ENCODE measurements around the gene IMP3.

- no peak for TF ChIP-seq ARNTL (CRISPR knock-in tag; IDR thresholded peaks at IDR 0.05; ENCODE audit: borderline replicate concordance, low read depth)
- TF ChIP-seq CSDC2 (CRISPR knock-in tag; IDR thresholded peaks at IDR 0.05) = no peak
- TF ChIP-seq ZNF70 (CRISPR knock-in tag; IDR thresholded peaks at IDR 0.05) = no peak
- TF ChIP-seq, protein P1, sequence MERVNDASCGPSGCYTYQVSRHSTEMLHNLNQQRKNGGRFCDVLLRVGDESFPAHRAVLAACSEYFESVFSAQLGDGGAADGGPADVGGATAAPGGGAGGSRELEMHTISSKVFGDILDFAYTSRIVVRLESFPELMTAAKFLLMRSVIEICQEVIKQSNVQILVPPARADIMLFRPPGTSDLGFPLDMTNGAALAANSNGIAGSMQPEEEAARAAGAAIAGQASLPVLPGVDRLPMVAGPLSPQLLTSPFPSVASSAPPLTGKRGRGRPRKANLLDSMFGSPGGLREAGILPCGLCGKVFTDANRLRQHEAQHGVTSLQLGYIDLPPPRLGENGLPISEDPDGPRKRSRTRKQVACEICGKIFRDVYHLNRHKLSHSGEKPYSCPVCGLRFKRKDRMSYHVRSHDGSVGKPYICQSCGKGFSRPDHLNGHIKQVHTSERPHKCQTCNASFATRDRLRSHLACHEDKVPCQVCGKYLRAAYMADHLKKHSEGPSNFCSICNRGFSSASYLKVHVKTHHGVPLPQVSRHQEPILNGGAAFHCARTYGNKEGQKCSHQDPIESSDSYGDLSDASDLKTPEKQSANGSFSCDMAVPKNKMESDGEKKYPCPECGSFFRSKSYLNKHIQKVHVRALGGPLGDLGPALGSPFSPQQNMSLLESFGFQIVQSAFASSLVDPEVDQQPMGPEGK (CRISPR knock-in tag; IDR thresholded peaks at IDR 0.05; ENCODE audit: borderline replicate concordance) = no peak
- TF ChIP-seq OSR1 (CRISPR knock-in tag; IDR thresholded peaks at IDR 0.05) = no peak
- TF ChIP-seq BACH2 (CRISPR knock-in tag; IDR thresholded peaks at IDR 0.05; ENCODE audit: borderline replicate concordance) = no peak
- TF ChIP-seq RARB (CRISPR knock-in tag; IDR thresholded peaks at IDR 0.05) = no peak
- TF ChIP-seq ZFP3 (CRISPR knock-in tag; IDR thresholded peaks at IDR 0.05) = no peak
- TF ChIP-seq, protein P2, sequence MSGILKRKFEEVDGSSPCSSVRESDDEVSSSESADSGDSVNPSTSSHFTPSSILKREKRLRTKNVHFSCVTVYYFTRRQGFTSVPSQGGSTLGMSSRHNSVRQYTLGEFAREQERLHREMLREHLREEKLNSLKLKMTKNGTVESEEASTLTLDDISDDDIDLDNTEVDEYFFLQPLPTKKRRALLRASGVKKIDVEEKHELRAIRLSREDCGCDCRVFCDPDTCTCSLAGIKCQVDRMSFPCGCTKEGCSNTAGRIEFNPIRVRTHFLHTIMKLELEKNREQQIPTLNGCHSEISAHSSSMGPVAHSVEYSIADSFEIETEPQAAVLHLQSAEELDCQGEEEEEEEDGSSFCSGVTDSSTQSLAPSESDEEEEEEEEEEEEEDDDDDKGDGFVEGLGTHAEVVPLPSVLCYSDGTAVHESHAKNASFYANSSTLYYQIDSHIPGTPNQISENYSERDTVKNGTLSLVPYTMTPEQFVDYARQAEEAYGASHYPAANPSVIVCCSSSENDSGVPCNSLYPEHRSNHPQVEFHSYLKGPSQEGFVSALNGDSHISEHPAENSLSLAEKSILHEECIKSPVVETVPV (CRISPR knock-in tag; IDR thresholded peaks at IDR 0.05) = no peak
- no peak for TF ChIP-seq GLIS3 (CRISPR knock-in tag; IDR thresholded peaks at IDR 0.05)
- no peak for TF ChIP-seq ZNF565 (CRISPR knock-in tag; conservative IDR thresholded peaks at IDR 0.05; ENCODE audit: low read depth)
- no peak for TF ChIP-seq ISL1 (CRISPR knock-in tag; IDR thresholded peaks at IDR 0.05)
- TF ChIP-seq, protein P3, sequence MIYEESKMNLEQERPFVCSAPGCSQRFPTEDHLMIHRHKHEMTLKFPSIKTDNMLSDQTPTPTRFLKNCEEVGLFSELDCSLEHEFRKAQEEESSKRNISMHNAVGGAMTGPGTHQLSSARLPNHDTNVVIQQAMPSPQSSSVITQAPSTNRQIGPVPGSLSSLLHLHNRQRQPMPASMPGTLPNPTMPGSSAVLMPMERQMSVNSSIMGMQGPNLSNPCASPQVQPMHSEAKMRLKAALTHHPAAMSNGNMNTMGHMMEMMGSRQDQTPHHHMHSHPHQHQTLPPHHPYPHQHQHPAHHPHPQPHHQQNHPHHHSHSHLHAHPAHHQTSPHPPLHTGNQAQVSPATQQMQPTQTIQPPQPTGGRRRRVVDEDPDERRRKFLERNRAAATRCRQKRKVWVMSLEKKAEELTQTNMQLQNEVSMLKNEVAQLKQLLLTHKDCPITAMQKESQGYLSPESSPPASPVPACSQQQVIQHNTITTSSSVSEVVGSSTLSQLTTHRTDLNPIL (CRISPR knock-in tag; IDR thresholded peaks at IDR 0.05; ENCODE audit: low read depth) = no peak
- TF ChIP-seq PPARA (CRISPR knock-in tag; IDR thresholded peaks at IDR 0.05; ENCODE audit: borderline replicate concordance) = no peak
These were observed 9.2 kb upstream of the IMP3 start for GRCh38 chr15:75649045-75649761.

All from SK-N-SH treated with all-trans-retinoic acid at 6 μM for 48 hours (cell line).